Panc1 (cell line): ENCODE measurements around the gene ZBTB20. TPM values are rescaled to one million over a fixed set of nuclear protein-coding genes. Genes with fewer than 3 reads are reported as not detected.

Experiments used
- ATAC-seq: fragments of 200-7000 bp; cut with Tn5 transposase; 2 replicates; pipeline ENCODE4 v1.9.1; 2020; ENCODE audit warnings: mild to moderate bottlenecking, moderate library complexity
- BruUV-seq: library from RNA; stranded (reverse); fragments of 400-500 nt; replicated peaks from 2 replicates; lab custom pipeline; 2021; lab: Mats Ljungman, UMichigan
- CTCF ChIA-PET: fragments of 300-600 bp; sonication (Branson Sonifier 250); formaldehyde crosslinking; loops from one replicate; lab custom pipeline; 2022; ENCODE audit warnings: antibody characterized with exemption; lab: Charles Lee
- POLR2A ChIA-PET: fragments of 300-600 bp; sonication (Branson Sonifier 250); formaldehyde crosslinking; loops from one replicate; lab custom pipeline; 2022; ENCODE audit warnings: antibody characterized with exemption; lab: Charles Lee
- DNase-seq: peaks from one replicate; pipeline ENCODE4 v3.0.0-alpha.2; 2010; ENCODE audit warnings: low read depth, low spot score
- H3K27ac ChIP-seq: 2 replicates; pipeline ENCODE4 v1.5.1; 2011; ENCODE audit warnings: mild to moderate bottlenecking, low read length, inconsistent platforms
- H3K27me3 ChIP-seq: fragments of 200-500 bp; sonication (Bioruptor generic); 2 replicates; pipeline ENCODE4 v1.6.0; 2014; ENCODE audit warnings: low read length, inconsistent platforms; ENCODE audit not compliant: control insufficient read depth, insufficient read depth
- H3K36me3 ChIP-seq: fragments of 200-500 bp; sonication (Bioruptor generic); 2 replicates; pipeline ENCODE4 v1.5.1; 2014; ENCODE audit warnings: inconsistent platforms, mild to moderate bottlenecking, low read length, moderate library complexity; ENCODE audit not compliant: control insufficient read depth, insufficient read depth
- H3K4me1 ChIP-seq: 2 replicates; pipeline ENCODE4 v1.5.1; 2011; ENCODE audit warnings: inconsistent platforms, mild to moderate bottlenecking, low read length, moderate library complexity; ENCODE audit not compliant: control insufficient read depth, insufficient read depth
- H3K4me3 ChIP-seq, 2 experiments: 2 replicates each; pipeline ENCODE4 v1.5.1; 2011 to 2012; ENCODE audit warnings: low read depth in 2 of 2, low read length in 2 of 2, mild to moderate bottlenecking in 2 of 2, inconsistent platforms in 1 of 2, moderate library complexity in 1 of 2
- H3K9me3 ChIP-seq: fragments of 200-500 bp; sonication (Bioruptor generic); 2 replicates; pipeline ENCODE4 v1.5.1; 2014; ENCODE audit warnings: low read depth, mild to moderate bottlenecking, inconsistent platforms, low read length, moderate library complexity; ENCODE audit not compliant: control insufficient read depth, insufficient read depth
- CTCF ChIP-seq: fragments of 450-650 bp; IDR thresholded peaks from 2 replicates; pipeline ENCODE4 v1.5.1; 2017; ENCODE audit warnings: mild to moderate bottlenecking
- POLR2AphosphoS5 ChIP-seq: IDR thresholded peaks from 2 replicates; pipeline ENCODE4 v1.6.1; 2012; ENCODE audit warnings: mild to moderate bottlenecking, low read depth, low read length, moderate library complexity
- REST ChIP-seq, 2 experiments: IDR thresholded peaks; 2 replicates each; pipeline ENCODE4 v1.6.1; 2011 to 2012; ENCODE audit warnings: low read depth in 2 of 2, control low read depth in 1 of 2, low read length in 1 of 2, mild to moderate bottlenecking in 1 of 2, moderate library complexity in 1 of 2; ENCODE audit not compliant: insufficient read depth in 1 of 2
- SIN3A ChIP-seq: IDR thresholded peaks from 2 replicates; pipeline ENCODE4 v1.6.1; 2012; ENCODE audit warnings: low read depth, mild to moderate bottlenecking, low read length, moderate library complexity, borderline replicate concordance; ENCODE audit not compliant: insufficient read depth
- TCF7L2 ChIP-seq: IDR thresholded peaks from 2 replicates; pipeline ENCODE4 v1.6.1; 2011; ENCODE audit warnings: mild to moderate bottlenecking, low read depth, low read length, inconsistent platforms
- in situ Hi-C: cut with HindIII; loops from 2 replicates; pipeline ENCODE4 v1.10.0; 2016; ENCODE audit warnings: low sequenced_read_pairs, low pct_unique_long_range_greater_than_20kb
- intact Hi-C: fragments of 100-400 bp; cut with micrococcal nuclease; formaldehyde crosslinking; loops from one replicate; pipeline ENCODE4 v1.10.0; 2022; ENCODE audit not compliant: unreplicated experiment
- total RNA-seq: library from RNA; stranded (reverse); gene quantifications from one replicate; pipeline ENCODE4 v1.2.1, GENCODE V29; 2021; ENCODE audit not compliant: unreplicated experiment

Gene ZBTB20
- total RNA-seq, 1 experiment from 2014 or later, result 4.1 TPM

DNA sequence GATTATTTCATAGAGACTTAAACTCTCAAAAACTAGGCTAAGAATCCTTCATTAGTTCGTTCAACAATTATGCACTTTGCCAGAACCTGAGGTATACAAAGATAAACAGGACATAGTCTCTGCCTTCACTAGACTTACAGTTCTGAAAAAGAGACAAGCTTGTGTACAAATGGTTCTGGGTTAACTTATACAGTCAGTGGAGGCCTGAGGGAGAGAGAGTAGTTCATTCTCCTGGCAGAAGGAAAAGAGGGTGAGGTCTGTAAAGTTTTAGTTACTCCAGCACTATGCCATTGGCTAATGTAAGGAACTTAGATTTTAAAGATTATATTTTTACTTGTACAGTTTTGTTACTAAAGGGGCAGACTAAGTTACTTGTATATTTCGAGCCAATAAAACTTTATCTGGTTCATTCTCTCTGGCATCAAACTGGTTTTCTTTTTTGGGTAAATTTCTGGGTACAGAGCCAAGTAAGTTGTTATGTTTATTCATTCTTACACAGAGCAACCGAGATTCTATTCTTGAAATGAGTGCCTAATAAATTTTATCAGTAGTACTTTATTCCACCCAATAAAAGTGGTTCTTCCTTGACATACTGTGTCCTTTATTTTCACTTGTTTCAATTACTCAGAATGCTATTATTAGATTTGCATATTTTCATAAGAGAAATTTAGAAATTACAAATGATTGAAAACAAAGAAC lies 574.6 kb downstream of the ZBTB20 start:
- peaks cover 6% of the 10 kb centered on the region; the same call in 1 of the 2 replicates for H3K9me3 ChIP-seq
- ATAC-seq (no peak), DNase-seq (no peak)
- no TSS peak for BruUV-seq
- CTCF ChIA-PET, result no interaction called here
- intact Hi-C loops, result no loop called here
- POLR2A ChIA-PET, result no interaction called here
- TF ChIP-seq SIN3A, result no peak
- TF ChIP-seq POLR2AphosphoS5, result no peak
- no peak for TF ChIP-seq REST (IDR thresholded peaks at IDR 0.05; ENCODE audit: insufficient read depth in 1 of 2, low read depth in 2 of 2, low read length in 1 of 2)
- no peak for TF ChIP-seq TCF7L2
- no peak for TF ChIP-seq CTCF
- H3K4me3 ChIP-seq, result no peak overlapping the region
- H3K36me3 ChIP-seq, result no peaks in the 10 kb centered on the region
- H3K27me3 ChIP-seq, result no peaks in the 10 kb centered on the region
- in situ Hi-C loops, result no loop called here
- no peaks in the 10 kb centered on the region for H3K4me1 ChIP-seq
- no peak overlapping the region for H3K27ac ChIP-seq

DNA sequence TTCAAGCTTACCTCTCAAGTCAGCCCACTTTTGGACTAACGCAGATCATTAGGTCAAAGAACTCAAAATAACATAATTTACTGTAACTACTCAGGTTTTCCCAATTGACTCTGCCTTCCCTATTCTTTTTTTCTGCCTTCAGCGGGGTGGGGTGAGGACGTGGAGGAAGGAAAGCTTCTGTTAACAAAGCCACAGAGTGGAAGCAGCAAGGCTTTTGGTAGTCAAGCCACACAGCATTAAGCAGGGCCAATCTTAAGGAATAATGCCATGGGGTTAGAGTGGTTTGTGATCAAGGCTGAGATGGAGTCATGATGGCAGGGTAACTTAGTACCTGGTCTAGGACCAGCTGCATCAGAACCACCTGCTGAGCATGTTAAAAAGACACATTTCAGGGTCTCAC lies 575.7 kb downstream of the ZBTB20 start:
- no peak for TF ChIP-seq POLR2AphosphoS5
- no peak for TF ChIP-seq CTCF
- no peak for TF ChIP-seq REST (IDR thresholded peaks at IDR 0.05; ENCODE audit: insufficient read depth in 1 of 2, low read depth in 2 of 2, low read length in 1 of 2)
- no peak for TF ChIP-seq TCF7L2
- no peak for TF ChIP-seq SIN3A
- ATAC-seq, result no peak
- H3K27me3 ChIP-seq, result no peaks in the 10 kb centered on the region
- no peak overlapping the region for H3K4me3 ChIP-seq
- DNase-seq, result no peak
- intact Hi-C loops (no loop called here), in situ Hi-C loops (no loop called here)
- BruUV-seq, result no TSS peak
- POLR2A ChIA-PET, result no interaction called here
- no peaks in the 10 kb centered on the region for H3K4me1 ChIP-seq
- CTCF ChIA-PET, result no interaction called here
- no peaks in the 10 kb centered on the region; the same call in 1 of the 2 replicates for H3K9me3 ChIP-seq
- no peaks in the 10 kb centered on the region for H3K36me3 ChIP-seq
- no peak overlapping the region for H3K27ac ChIP-seq
